GM18499 (cell line): ENCODE data around the gene SLIT3.
"Not testable (repeated sequence)": the region's sequence is repeated elsewhere in the genome, so short reads cannot be mapped to it uniquely, and the experiment has no call there.

Experiments
- ATAC-seq: cut with Tn5 transposase; IDR thresholded peaks from one replicate; pipeline ENCODE4 v1.9.1; 2021; ENCODE audit warnings: moderate number of reproducible peaks; ENCODE audit not compliant: insufficient read depth, unreplicated experiment

Gene SLIT3

GRCh38 chr5:169119288-169120048 is 181.5 kb downstream of the SLIT3 start:
- no peak for ATAC-seq

- no peak for ATAC-seq
Observed at GRCh38 chr5:169116961-169117461, 183.9 kb downstream of the SLIT3 start.

- no peak for ATAC-seq
Observed at GRCh38 chr5:169115461-169116124, 185.3 kb downstream of the SLIT3 start.

GRCh38 chr5:169114466-169115065 is 186.4 kb downstream of the SLIT3 start:
- no peak for ATAC-seq

GRCh38 chr5:169112016-169112415 is 188.9 kb downstream of the SLIT3 start:
- no peak for ATAC-seq

GRCh38 chr5:169106911-169107706 is 193.8 kb downstream of the SLIT3 start:
- no peak for ATAC-seq

GRCh38 chr5:169105582-169105981 is 195.4 kb downstream of the SLIT3 start:
- not testable (repeated sequence) for ATAC-seq

- ATAC-seq = no peak
Observed at GRCh38 chr5:169104937-169105494, 195.9 kb downstream of the SLIT3 start.

GRCh38 chr5:169103586-169104181 is 197.3 kb downstream of the SLIT3 start:
- ATAC-seq = no peak

- no peak for ATAC-seq
Observed at GRCh38 chr5:169101966-169102365, 199.0 kb downstream of the SLIT3 start.

- ATAC-seq = no peak
Observed at GRCh38 chr5:169100735-169101075, 200.2 kb downstream of the SLIT3 start.

GRCh38 chr5:169099801-169100734 is 200.9 kb downstream of the SLIT3 start:
- ATAC-seq = no peak

- ATAC-seq = no peak
Observed at GRCh38 chr5:169098331-169099121, 202.4 kb downstream of the SLIT3 start.

GRCh38 chr5:169097374-169098326 is 203.3 kb downstream of the SLIT3 start:
- no peak for ATAC-seq

GRCh38 chr5:169095976-169096375 is 205.0 kb downstream of the SLIT3 start:
- no peak for ATAC-seq

GRCh38 chr5:169095410-169095960 is 205.5 kb downstream of the SLIT3 start:
- no peak for ATAC-seq
